Medulla oblongata (tissue), 1 donor: ENCODE results near the gene ALG11.
"Not testable (repeated sequence)": the region's sequence is repeated elsewhere in the genome, so short reads cannot be mapped to it uniquely, and the experiment has no call there.

Experiments used
- DNase-seq: peaks from one replicate; pipeline ENCODE4 v3.0.0-alpha.2; 2015; ENCODE audit errors: extremely low spot score

ALG11 gene

GRCh38 chr13:52029569-52029968, 17.4 kb downstream of the ALG11 start:
- no peak for DNase-seq

GRCh38 chr13:52030401-52030800, 18.2 kb downstream of the ALG11 start:
- not testable (repeated sequence) for DNase-seq

DNA sequence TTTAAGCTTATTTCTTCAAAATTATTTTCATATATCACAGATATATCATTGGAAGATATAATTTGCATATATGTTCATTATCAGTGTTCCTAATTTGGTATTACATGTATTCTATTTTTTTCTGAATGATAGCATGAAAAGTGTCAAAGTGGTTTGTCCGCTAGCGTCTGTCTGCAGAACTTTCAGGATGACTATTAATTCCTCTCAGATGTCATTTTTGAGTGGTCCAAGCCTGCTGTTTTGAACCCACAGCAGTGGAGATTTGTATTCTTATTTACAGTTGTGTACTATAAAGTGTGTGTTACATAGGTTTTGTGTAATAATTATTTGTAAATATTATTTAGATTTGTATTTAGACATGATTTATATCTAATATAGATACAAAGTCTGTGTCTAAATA, 20.8 kb downstream of the ALG11 start:
- no peak for DNase-seq

DNA sequence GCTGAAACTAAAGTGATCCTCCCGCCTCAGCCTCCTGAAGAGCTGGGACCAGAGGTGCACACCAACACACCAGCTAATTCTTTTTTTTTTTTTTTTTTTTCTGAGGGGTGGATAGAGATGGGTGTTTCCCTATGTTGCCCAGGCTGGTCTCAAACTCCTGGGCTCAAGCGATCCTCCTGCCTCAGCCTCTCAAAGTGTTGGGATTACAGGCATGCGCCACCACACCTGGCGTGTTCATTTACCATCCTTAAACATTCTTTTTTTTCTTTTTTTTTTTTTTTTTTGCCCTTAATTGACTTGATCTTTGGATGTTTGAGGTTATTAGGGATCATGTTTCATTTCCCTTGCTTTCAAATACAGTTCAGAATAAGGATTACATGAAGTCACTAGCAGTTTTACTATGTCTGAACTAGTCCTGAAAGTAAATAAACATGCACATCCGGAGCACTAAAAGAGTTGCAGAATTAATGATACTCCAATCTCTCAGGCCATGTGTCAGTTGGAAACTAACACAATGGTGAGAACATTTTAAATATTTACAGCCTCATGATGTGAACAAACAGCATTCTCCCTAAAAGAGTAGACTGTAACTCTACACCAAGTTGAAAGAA, 22.5 kb downstream of the ALG11 start:
- no peak for DNase-seq

DNA sequence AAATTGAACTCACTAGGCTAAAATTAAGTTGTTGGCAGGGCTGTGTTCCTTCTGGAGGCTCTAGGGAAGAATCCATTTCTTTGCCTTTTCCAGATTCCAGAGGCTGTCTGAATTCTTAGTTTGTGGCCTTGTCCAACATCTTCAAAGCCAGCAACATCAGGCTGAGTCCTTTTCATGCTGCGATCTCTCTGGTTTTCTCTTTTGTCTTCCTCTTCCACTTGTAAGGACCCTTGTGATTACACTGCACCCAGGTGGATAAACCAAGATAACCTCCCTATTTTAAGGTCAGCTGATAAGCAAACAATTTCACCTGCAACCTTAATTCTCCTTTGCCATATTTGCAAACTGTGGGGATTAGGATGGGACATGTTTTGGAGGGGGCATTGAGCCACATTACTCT, 23.8 kb downstream of the ALG11 start:
- DNase-seq: no peak

DNA sequence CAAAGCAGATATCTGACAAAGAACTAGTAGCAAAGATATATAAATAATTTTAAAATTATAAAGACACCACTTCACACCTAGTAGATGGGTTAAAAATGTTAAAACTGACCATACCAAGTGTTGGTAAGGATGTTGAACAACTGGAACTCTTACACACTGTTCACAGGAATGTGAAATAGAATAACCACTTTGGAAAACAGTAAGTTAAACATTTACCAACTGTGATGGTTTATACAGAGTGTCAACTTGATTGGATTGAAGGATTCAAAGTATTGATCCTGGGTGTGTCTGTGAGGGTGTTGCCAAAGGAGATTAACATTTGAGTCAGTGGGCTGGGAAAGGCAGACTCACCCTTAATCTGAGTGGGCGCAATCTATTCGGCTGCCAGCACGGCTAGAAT, 31.5 kb downstream of the ALG11 start:
- DNase-seq: no peak

DNA sequence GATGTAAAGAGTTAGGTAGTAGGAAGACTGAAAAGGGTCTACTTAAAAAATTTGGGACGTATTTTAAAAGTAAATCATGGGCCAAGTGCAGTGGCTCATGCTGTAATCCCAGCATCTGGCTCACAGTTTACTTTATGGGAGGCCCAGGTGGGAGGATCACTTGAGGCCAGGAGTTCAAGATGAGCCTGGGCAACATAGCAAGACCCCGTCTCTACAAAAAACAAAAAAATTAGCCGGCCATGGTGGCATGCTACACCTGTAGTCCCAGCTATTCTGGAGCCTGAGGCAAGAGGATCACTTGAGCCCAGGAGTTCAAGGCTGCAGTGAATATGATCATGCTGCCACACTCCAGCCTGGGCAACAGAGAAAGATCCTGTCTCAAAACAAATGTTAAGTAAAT, 35.3 kb downstream of the ALG11 start:
- DNase-seq: no peak

DNA sequence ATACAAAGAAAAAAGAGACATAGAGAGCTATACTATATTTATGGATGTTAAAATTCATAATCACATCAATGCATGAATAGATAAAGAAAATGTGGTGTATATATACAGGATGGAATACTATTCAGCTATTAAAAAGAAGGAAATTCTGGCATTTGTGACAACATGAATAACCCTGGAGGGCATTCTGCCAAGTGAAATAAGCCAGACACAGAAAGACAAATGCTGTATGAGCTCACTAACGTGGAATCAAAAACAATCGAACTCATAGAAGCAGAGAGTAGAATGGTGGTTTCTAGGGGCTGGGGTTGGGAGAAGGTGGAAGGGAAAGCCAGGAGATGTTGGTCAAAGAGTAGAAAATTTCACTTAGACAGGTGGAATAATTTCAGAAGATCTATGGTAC, 36.3 kb downstream of the ALG11 start:
- DNase-seq: no peak

DNA sequence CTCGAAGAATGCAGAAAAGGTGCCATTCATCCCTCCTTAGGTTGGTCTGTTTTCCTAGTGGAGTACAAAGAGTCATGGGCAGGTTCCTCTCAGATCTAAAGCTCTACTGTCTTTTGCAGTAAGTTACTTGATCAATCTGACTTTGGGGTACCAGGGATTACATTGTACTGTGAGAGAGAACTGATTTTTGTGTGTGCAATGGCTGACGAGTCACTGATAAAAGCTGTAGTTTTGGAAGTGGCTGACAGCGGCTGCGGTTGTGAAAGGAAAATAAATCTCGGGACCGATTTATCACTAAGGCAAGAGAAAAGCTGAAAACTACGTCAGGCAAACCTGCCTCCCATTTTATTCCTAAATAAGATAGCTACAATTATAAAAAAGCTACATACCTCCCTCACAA, 39.2 kb downstream of the ALG11 start:
- DNase-seq: no peak

DNA sequence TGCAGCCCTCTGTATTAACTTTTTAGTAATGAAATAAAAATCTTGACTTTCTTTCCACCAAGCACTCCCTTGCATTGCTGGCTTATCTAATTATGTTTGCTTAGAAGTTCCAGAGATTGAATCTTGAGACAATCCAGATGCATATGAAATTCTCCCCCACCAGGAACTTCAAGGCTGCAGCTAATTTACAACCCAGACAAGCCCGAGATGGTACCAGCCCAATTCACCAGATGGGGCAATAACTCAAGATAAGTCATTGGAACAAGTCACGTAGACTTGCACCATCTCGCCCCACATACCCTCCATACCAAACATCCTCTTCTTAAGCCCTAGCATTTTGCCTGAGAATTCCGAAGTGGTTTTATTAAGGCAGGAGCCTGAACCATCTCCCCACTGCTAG, 41.3 kb downstream of the ALG11 start:
- DNase-seq: no peak

- DNase-seq: not testable (repeated sequence)
Observed at GRCh38 chr13:52061064-52061463, 48.9 kb downstream of the ALG11 start.

GRCh38 chr13:52061587-52061986, 49.4 kb downstream of the ALG11 start:
- DNase-seq: no peak

DNA sequence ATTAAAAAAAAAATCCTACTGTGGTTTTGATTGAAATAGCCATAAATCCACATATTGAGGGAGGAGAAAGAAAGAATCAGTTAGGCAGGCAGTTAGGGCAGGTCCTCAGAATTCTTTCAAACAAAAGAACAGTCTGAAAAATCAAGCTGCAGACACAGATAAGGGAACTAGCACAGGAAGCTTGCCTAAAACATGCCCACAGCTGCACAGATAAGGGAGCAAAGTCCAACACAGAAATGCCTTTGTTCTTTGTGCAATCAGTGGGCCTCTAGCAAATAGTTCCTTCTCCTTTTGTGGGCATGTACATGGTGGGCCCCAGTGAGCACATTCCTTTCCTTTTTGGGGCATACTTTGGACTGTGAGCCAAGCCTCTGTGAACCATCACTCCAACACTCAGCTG, 55.0 kb downstream of the ALG11 start:
- DNase-seq: no peak

DNA sequence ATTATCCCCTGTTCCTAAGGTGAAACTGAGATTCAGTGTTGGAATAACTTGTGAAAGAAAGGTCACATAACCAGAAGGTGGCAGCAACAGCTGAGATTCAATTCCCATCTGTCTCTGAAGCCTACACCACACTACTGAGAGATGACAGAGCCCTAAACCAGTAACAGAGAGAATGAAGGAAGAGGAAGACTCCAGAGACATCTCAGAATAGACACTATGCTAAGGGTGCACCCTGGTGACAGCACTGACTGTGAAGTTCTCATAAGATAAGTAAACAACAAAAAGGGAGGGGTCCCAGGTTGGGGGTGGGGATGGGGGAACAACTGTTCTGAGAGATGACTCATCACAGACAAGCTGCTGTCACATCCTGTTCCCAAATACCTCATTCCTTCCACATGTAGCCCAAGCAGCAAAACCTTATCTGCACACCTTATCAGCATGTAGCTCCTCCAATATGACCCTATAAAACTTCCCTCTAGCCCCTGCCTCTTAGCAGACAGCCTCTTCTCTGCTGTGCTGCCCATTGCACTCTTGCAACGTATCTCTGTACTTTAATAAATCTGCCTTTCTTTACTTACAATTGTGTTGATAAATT, 58.8 kb downstream of the ALG11 start:
- DNase-seq: no peak
